ENCODE measurements around the gene SART1.

- TF ChIP-seq CTCF (IDR thresholded peaks at IDR 0.05) (no peak), POLR2AphosphoS5 (IDR thresholded peaks at IDR 0.05; ENCODE audit: insufficient read depth in 1 of 2, low read depth in 1 of 2) (no peak)
Measured at GRCh38 chr11:65927904-65928397, 33.6 kb upstream of the SART1 start.
